Central memory CD8-positive, alpha-beta T cell (primary cell): ENCODE data around the gene CSNK1G3.
"Not testable (repeated sequence)": the region's sequence is repeated elsewhere in the genome, so short reads cannot be mapped to it uniquely, and the experiment has no call there.

Experiments
- ATAC-seq: fragments of 150-1000 bp; cut with Tn5 transposase; replicated peaks from 2 replicates; pipeline ENCODE4 v1.10.0; 2022; ENCODE audit warnings: mild to moderate bottlenecking, moderate FRiP score, moderate number of reproducible peaks; ENCODE audit not compliant: poor library complexity, severe bottlenecking; ENCODE audit errors: extremely low read depth
- DNase-seq, 2 donors: peaks; one replicate each; pipeline ENCODE4 v3.0.0; 2021; ENCODE audit warnings: low spot score in 2 of 2
- H3K27ac Mint-ChIP-seq: one replicate; pipeline ENCODE4 v1.8.0; 2022; ENCODE audit warnings: low read depth, mild to moderate bottlenecking, moderate library complexity, mixed read lengths
- H3K27me3 Mint-ChIP-seq: one replicate; pipeline ENCODE4 v1.8.0; 2022; ENCODE audit warnings: mixed read lengths
- H3K36me3 Mint-ChIP-seq: one replicate; pipeline ENCODE4 v1.8.0; 2022; ENCODE audit warnings: mild to moderate bottlenecking, moderate library complexity, mixed read lengths; ENCODE audit not compliant: insufficient read depth
- H3K4me1 Mint-ChIP-seq: one replicate; pipeline ENCODE4 v1.8.0; 2022; ENCODE audit warnings: mixed read lengths
- H3K4me3 Mint-ChIP-seq: one replicate; pipeline ENCODE4 v1.8.0; 2022; ENCODE audit warnings: mild to moderate bottlenecking, moderate library complexity, mixed read lengths
- H3K9me3 Mint-ChIP-seq: one replicate; pipeline ENCODE4 v1.8.0; 2022; ENCODE audit warnings: mixed read lengths

CSNK1G3 gene

GRCh38 chr5:123511648-123512605 is at the start of gene CSNK1G3:
Gene CSNK1G3 (plus strand): TSS chr5:123512177. CDS start chr5:123545664, 33,487 bp downstream.
- peaks cover 45% of the 10 kb centered on the region for H3K4me1 Mint-ChIP-seq
- peak within 1 kb of the TSS; percentile 98 for H3K27ac Mint-ChIP-seq
- H3K4me3 Mint-ChIP-seq, result peak within 1 kb of the TSS; percentile 98
- DNase-seq (peak; percentile 75 to 90), ATAC-seq (peak; percentile 79)
- H3K9me3 Mint-ChIP-seq, result no peaks in the 10 kb centered on the region
- H3K27me3 Mint-ChIP-seq, result peaks cover 7% of the 10 kb centered on the region
- peaks cover 15% of the 10 kb centered on the region for H3K36me3 Mint-ChIP-seq

DNA sequence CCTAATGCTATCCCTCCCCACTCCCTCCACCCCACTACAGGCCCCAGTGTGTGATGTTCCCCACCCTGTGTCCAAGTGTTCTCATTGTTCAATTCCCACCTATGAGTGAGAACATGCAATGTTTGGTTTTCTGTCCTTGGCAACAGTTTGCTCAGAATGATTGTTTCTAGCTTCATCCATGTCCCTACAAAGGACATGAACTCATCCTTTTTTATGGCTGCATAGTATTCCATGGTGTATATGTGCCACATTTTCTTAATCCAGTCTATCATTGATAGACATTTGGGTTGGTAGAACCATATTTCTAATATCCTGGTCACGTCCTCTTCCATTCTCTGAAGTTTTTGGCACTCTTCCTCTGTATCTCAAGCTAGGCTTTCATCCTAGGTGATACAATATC is 45.1 kb upstream of the CSNK1G3 start:
- not testable (repeated sequence) for DNase-seq, H3K4me1 Mint-ChIP-seq, ATAC-seq, H3K9me3 Mint-ChIP-seq, H3K27ac Mint-ChIP-seq, H3K36me3 Mint-ChIP-seq, H3K4me3 Mint-ChIP-seq
- peaks cover 30% of the 10 kb centered on the region for H3K27me3 Mint-ChIP-seq

GRCh38 chr5:123471385-123471784 is 40.6 kb upstream of the CSNK1G3 start:
- Mint-ChIP-seq H3K27me3 (peaks cover 30% of the 10 kb centered on the region), H3K27ac (no peak overlapping the region), H3K4me3 (no peak overlapping the region), H3K9me3 (no peaks in the 10 kb centered on the region), H3K4me1 (no peaks in the 10 kb centered on the region), H3K36me3 (peaks cover 1% of the 10 kb centered on the region)
- DNase-seq (no peak), ATAC-seq (no peak)

- ATAC-seq, result no peak
- Mint-ChIP-seq H3K27me3 (peaks cover 26% of the 10 kb centered on the region), H3K36me3 (peaks cover 1% of the 10 kb centered on the region), H3K4me3 (no peak overlapping the region), H3K27ac (no peak overlapping the region), H3K9me3 (no peaks in the 10 kb centered on the region), H3K4me1 (no peaks in the 10 kb centered on the region)
- DNase-seq, result no peak
These were observed 39.6 kb upstream of the CSNK1G3 start for GRCh38 chr5:123472150-123472924.

DNA sequence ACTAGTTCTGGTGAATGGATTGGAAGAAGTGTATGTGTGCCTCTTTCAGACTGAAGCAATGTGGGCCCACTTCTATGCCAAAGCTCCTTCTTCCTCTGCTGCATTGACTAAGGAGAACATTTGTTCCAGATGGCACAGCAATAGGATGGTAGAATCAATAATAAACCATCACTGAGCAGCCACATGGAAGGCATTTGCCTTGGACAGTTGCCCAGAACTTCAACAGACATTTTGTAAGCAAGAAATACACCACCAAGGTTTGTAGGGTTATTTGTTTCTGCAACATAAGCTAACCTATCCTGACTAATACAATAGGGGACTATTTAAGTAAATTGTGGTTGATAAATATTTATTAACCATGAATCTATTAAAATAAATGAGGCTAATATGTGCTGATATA is 37.7 kb upstream of the CSNK1G3 start:
- H3K4me1 Mint-ChIP-seq, result no peaks in the 10 kb centered on the region
- H3K4me3 Mint-ChIP-seq, result no peak overlapping the region
- H3K27me3 Mint-ChIP-seq, result peaks cover 11% of the 10 kb centered on the region

GRCh38 chr5:123476731-123477130 is 35.2 kb upstream of the CSNK1G3 start:
- H3K4me3 Mint-ChIP-seq, result no peak overlapping the region
- ATAC-seq (no peak), DNase-seq (no peak)
- H3K4me1 Mint-ChIP-seq, result no peaks in the 10 kb centered on the region
- H3K9me3 Mint-ChIP-seq, result no peaks in the 10 kb centered on the region
- no peaks in the 10 kb centered on the region for H3K36me3 Mint-ChIP-seq
- H3K27me3 Mint-ChIP-seq, result no peaks in the 10 kb centered on the region
- H3K27ac Mint-ChIP-seq, result no peak overlapping the region

More for the DNA sequence above, 37.7 kb upstream of the CSNK1G3 start:
- ATAC-seq (no peak), DNase-seq (no peak)
- Mint-ChIP-seq H3K36me3 (no peaks in the 10 kb centered on the region), H3K27ac (no peak overlapping the region), H3K9me3 (no peaks in the 10 kb centered on the region)

- Mint-ChIP-seq H3K27ac (no peak overlapping the region), H3K9me3 (no peaks in the 10 kb centered on the region), H3K36me3 (no peaks in the 10 kb centered on the region), H3K4me1 (no peaks in the 10 kb centered on the region), H3K4me3 (no peak overlapping the region), H3K27me3 (no peaks in the 10 kb centered on the region)
- DNase-seq, result no peak
- ATAC-seq, result no peak
These were observed 33.4 kb upstream of the CSNK1G3 start for GRCh38 chr5:123478546-123478945.

DNA sequence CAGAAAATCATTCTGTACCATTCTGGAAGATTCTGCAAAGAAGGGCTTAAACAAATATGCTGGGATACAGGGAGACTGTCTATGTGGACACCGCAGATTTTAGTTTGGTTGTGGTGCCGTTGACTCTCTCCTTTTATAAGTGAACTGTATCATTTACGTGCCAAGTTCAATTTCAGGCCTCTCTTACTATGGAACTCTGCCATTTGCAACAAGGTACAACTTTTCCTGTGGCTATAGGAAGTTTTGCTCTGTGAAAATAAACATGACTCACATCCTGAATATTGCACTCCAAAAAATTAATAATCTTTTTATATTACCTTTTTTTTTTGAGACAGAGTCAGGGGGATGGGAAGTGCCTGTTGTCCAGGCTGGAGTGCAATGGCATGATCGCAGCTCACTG is 29.7 kb upstream of the CSNK1G3 start:
- H3K27me3 Mint-ChIP-seq, result peaks cover 29% of the 10 kb centered on the region
- H3K4me3 Mint-ChIP-seq, result no peak overlapping the region
- H3K27ac Mint-ChIP-seq, result no peak overlapping the region
- no peaks in the 10 kb centered on the region for H3K4me1 Mint-ChIP-seq
- no peaks in the 10 kb centered on the region for H3K36me3 Mint-ChIP-seq
- DNase-seq (no peak), ATAC-seq (no peak)
- H3K9me3 Mint-ChIP-seq, result no peaks in the 10 kb centered on the region

- no peaks in the 10 kb centered on the region for H3K36me3 Mint-ChIP-seq
- ATAC-seq, result no peak
- H3K4me1 Mint-ChIP-seq, result no peaks in the 10 kb centered on the region
- no peak overlapping the region for H3K4me3 Mint-ChIP-seq
- peaks cover 40% of the 10 kb centered on the region for H3K27me3 Mint-ChIP-seq
- no peaks in the 10 kb centered on the region for H3K9me3 Mint-ChIP-seq
- no peak for DNase-seq
- H3K27ac Mint-ChIP-seq, result no peak overlapping the region
These were observed 28.4 kb upstream of the CSNK1G3 start for GRCh38 chr5:123483446-123484077.

- peaks cover 43% of the 10 kb centered on the region for H3K27me3 Mint-ChIP-seq
- no peak overlapping the region for H3K4me3 Mint-ChIP-seq
- no peak for ATAC-seq
- H3K36me3 Mint-ChIP-seq, result no peaks in the 10 kb centered on the region
- H3K4me1 Mint-ChIP-seq, result no peaks in the 10 kb centered on the region
- no peaks in the 10 kb centered on the region for H3K9me3 Mint-ChIP-seq
- no peak for DNase-seq
- H3K27ac Mint-ChIP-seq, result no peak overlapping the region
These were observed 26.7 kb upstream of the CSNK1G3 start for GRCh38 chr5:123485275-123485674.

DNA sequence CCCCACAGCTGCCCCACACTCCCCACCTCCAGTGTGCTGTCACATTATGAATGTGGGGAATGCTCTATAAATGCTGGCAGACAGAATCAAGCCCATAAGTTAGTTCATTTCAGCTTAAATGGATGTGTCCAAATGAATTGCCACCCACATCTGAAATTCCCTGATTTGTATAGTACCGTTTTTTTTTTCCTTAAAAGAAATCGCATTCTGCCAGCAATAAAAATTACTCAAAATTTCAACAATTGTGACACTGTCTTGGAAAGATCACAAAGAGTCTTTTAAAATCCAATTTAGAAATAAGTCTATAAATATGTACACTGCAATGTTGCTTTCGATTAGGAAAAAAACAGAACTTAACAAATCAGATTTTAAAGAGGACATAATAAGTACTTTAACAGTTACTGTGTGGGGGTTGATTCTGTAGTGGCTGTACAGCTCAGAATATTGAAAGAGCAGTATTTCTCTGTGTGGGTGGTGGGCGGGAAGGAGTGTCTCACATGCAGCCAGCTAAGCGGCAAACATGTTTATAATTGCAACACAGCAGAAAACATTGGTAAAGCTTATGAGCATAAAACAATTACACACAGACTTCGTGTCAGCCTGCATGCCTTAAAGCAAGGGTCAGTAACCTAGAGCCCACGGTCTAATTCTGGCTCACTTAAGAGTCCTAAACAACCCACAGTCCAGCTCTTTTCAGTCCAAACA is 24.9 kb upstream of the CSNK1G3 start:
- no peak for ATAC-seq
- Mint-ChIP-seq H3K27me3 (peaks cover 54% of the 10 kb centered on the region), H3K4me3 (no peak overlapping the region), H3K27ac (no peak overlapping the region), H3K4me1 (no peaks in the 10 kb centered on the region), H3K36me3 (no peaks in the 10 kb centered on the region), H3K9me3 (no peaks in the 10 kb centered on the region)
- no peak for DNase-seq

- H3K9me3 Mint-ChIP-seq, result no peaks in the 10 kb centered on the region
- no peak for ATAC-seq
- no peak overlapping the region for H3K27ac Mint-ChIP-seq
- no peak overlapping the region for H3K4me3 Mint-ChIP-seq
- no peak for DNase-seq
- no peaks in the 10 kb centered on the region for H3K36me3 Mint-ChIP-seq
- peaks cover 37% of the 10 kb centered on the region for H3K27me3 Mint-ChIP-seq
- no peaks in the 10 kb centered on the region for H3K4me1 Mint-ChIP-seq
These were observed 21.0 kb upstream of the CSNK1G3 start for GRCh38 chr5:123490974-123491373.
